GM12872 (cell line): ENCODE measurements around the gene ZYX.

Experiments
- CTCF ChIP-seq: IDR thresholded peaks from 3 replicates; pipeline ENCODE4 v1.5.1; 2011; ENCODE audit warnings: low read depth, mild to moderate bottlenecking, low read length, moderate library complexity; ENCODE audit not compliant: insufficient read depth

ZYX gene

DNA sequence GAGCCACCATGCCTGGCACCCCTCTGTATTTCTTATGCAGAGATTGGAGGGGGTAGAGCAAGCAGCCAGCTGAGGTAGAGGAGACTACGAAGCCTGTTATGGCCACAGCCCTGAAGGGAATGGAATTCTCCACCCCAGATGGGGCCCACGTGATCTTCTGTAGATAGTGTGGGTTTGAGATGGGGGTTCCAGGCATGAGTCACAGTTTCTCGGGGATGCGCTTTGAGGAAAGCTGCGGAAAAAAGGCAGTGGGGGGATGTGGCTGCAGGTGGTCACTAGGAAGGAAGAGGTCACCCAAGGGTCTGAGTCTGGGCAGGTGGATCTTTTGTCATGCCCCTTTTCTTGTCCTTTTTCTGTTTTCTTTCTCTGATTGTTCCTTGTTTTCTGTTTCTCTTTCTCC, 30.1 kb upstream of the ZYX start:
- no peak for TF ChIP-seq CTCF

DNA sequence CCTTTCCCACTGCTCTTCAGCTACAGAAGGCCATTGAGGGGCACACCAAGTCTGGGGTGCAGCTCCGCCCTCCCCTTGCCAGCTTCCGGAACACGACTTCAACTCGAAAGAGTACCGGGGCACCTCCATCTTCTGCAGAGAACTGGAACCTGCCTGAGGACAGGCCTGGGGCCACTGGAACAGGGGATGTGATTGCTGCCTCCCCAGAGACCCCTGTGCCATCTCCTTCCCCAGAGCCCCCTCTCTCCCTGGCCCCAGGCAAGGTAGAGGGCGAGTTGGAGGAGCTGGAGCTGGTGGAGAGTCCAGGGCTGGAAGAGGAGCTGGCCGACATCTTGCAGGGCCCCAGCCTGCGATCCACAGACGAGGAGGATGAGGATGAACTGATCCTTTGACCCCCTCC, 29.6 kb upstream of the ZYX start:
- TF ChIP-seq CTCF: no peak

- no peak for TF ChIP-seq CTCF
Measured at GRCh38 chr7:143352531-143353002, 28.6 kb upstream of the ZYX start.

DNA sequence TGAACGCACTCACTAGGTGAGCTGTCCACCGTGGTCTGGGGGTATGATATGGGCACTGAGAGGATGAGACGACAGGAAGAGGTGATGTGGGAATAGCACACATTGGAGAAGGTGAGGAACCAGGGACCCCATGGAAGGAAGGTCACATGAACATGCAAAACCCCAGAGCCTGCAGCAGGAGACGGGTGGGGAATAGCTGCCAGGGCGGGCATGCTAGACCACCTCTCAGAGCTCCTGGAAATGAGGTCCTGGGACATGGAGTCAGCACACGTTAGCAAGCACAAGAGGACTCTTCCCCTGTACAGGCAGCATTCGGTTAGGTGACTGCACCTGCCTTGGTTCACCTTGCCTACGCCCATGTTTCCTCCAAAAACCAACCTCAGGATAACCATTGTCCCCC, 26.8 kb upstream of the ZYX start:
- no peak for TF ChIP-seq CTCF

- TF ChIP-seq CTCF: no peak
Measured at GRCh38 chr7:143354965-143355364, 26.2 kb upstream of the ZYX start.

GRCh38 chr7:143355450-143356385, 25.4 kb upstream of the ZYX start:
- TF ChIP-seq CTCF: 0 out of 3 replicates have a peak, but pooled peaks have one; percentile 15

DNA sequence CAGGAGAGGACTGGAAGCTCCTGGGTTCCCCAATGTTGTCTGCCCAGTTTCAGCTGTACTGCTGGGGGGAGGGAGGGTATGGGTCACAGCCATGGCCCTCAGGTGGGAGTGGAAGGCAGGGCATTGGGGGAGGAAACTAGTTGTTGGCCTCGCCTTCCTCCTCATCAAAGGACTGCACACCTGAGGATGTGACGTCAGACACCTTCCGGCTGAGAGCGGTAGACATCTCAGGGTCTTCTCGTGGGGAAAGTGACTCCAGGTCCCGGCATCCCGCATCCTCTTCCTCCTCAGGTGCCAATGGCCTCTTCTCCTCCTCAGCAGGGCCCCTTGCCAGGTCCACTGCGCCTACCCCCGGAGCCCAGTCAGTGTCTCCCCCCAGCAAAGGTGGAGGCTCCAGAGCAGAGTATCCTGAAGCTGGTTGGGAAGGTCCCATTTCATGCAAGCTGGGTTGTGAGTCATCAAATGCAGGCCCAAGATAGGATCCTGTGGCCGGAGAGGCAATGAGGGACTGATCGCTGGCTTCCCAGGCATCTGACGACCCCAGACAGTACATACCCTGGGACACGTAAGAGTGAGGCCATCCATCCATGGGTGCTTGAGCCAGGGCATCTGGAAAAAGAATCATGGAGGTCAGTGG, 24.6 kb upstream of the ZYX start:
- TF ChIP-seq CTCF: no peak
